ENCODE results near the gene IFNA14.

IFNA14 gene

GRCh38 chr9:21266733-21267484 is 27.1 kb upstream of the IFNA14 start:
- no peak overlapping the region for H3K4me3 ChIP-seq (ENCODE audit: low read depth, low read length)
- no peak for TF ChIP-seq CTCF (IDR thresholded peaks at IDR 0.05; ENCODE audit: low read depth, low read length)

DNA sequence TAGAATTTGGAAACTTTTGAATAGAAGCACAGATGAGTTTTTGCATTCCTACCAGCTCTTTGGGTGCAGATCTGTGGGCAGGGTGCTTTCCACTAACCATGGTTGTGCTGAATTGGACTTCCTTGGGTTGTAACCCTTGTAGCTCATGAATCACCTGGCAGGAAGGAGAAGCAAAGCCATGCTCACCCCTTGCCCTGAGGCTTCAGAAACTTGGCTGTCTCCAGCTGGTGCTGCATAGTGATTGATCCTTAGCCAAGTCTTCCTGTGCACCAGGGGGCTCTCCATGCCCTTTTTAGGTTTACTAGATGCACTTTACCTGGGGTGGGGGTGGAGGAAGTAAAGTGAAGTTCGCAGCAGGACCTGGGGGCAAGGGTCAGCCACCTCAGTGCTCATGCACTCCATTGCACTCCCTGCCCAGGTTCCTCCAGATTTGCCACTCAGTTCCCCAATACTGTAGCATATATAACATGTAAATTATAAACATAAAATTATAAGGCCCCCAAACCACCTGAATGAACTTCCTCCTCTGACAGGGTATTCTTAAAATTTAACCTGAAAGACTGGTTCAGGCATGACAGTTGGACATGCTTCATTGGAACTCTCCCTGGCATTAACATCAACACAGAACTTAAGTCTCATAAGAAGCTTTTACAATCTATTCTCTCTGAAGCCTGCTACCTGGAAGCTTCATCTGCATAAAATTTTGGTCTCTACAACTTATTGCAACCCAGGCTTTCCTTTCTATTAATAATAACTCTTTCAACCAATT is 25.8 kb upstream of the IFNA14 start:
- no peak overlapping the region for H3K4me3 ChIP-seq (ENCODE audit: low read depth, low read length)
- no peak for TF ChIP-seq CTCF (IDR thresholded peaks at IDR 0.05; ENCODE audit: low read depth, low read length)

DNA sequence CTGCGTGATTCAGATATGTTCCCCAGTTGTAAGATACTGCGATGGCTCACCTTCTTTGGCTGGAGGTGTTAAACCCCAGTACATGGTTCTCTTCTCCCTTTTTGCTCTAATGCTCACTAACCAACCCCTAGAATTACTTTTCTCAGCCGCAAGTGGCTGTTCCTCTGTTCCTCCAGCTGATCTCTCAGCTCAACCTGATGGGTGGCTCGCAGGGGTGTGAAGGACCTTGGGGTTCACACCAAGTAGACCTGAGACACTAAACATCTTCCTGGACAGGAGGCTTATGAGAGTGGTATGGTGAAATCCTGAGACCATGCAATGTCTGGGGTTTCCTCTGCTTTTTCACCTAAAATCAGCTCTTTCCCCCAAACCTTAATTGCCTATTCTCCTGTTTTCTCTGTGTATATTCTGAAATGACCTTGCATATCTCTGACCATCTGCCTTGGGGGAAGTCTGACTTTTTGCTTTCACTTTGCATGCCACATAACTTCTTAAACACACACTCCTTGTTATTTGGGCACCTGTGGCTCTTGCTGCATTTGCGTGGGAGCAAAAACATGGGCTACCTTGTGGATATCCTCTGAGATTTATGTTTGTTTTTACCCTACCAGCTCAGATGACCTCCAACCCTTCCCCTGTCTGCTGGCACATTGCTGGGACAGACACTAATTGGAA is 15.9 kb upstream of the IFNA14 start:
- no peak for TF ChIP-seq CTCF (IDR thresholded peaks at IDR 0.05; ENCODE audit: low read depth, low read length)
- H3K4me3 ChIP-seq (ENCODE audit: low read depth, low read length) = no peak overlapping the region

DNA sequence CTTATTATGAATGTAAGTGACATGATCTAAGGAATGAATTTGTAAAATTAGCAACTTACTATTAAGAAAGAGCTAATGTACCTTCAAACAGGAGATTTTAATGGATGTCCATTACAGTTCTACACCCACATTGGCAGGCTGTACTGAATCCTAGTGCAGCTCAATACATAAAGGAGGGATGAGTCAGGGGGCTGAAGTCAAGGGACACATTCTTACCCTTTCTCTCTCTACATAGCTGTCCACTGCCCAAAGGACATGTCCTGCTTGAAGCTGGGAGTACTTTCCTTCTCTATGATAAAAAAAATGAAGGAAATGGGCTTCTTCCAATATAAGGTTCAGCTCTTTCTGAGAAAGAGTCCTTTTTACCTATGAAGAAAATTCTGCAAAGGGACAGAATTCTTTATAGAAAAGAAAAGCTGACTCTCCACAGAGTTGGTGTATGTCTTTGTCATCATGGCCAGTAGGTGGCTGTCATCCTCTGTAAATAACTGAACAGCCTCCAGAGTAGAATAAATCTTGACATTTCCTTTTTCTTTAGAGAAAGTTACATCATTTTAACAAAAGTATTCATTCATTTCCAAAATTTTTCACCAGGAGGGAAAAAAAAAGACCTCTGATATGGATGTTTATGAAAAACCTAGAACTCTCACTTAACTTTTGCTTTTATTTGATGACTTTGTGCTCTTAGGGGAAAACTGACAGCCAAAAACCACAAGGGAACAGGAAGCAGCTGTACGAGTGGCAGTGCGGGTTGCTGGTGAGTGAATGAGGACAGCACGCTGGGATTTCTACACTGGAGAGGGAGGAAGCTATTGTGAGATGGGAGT is 13.1 kb upstream of the IFNA14 start:
- no peak overlapping the region for H3K4me3 ChIP-seq (ENCODE audit: low read depth, low read length)
- TF ChIP-seq CTCF (IDR thresholded peaks at IDR 0.05; ENCODE audit: low read depth, low read length) = 0 out of 2 replicates have a peak, but pooled peaks have one; percentile 9

- no peak overlapping the region for H3K4me3 ChIP-seq (ENCODE audit: low read depth, low read length)
- no peak for TF ChIP-seq CTCF (IDR thresholded peaks at IDR 0.05; ENCODE audit: low read depth, low read length)
These were observed 11.8 kb upstream of the IFNA14 start for GRCh38 chr9:21251638-21252037.

DNA sequence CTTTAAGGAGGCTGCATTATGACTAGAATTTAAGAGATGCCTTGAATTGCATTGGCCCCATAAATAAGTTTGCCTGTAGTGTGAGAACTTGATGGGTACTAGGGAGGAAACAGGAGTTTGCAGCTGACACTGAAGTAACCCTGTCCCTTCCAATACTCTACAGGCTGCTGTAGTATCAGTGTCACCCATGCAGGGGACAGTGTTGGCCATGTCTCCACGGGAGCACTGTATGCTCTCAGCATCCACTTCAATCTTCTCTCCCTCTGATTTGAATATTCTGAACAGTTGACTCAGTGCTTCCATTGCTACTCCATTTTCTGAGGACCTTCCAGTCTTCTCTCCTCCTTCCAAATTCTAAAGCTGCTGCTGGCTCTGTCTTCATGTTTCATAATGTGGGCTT is 11.4 kb upstream of the IFNA14 start:
- no peak for TF ChIP-seq CTCF (IDR thresholded peaks at IDR 0.05; ENCODE audit: low read depth, low read length)
- H3K4me3 ChIP-seq (ENCODE audit: low read depth, low read length) = no peak overlapping the region

Data from WI38 (cell line).